GM21447 (cell line): Measurements from ENCODE around the gene PFKFB3.
"Not testable (repeated sequence)": the region's sequence is repeated elsewhere in the genome, so short reads cannot be mapped to it uniquely, and the experiment has no call there.

Source experiments
- ATAC-seq: cut with Tn5 transposase; IDR thresholded peaks from one replicate; pipeline ENCODE4 v1.9.1; 2021; ENCODE audit not compliant: unreplicated experiment

The PFKFB3 gene

DNA sequence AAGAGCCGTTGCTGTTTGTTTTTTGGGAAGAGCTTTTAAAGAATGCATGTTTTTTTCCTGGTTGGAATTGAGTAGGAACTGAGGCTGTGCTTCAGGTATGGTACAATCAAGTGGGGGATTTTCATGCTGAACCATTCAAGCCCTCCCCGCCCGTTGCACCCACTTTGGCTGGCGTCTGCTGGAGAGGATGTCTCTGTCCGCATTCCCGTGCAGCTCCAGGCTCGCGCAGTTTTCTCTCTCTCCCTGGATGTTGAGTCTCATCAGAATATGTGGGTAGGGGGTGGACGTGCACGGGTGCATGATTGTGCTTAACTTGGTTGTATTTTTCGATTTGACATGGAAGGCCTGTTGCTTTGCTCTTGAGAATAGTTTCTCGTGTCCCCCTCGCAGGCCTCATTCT lies 31.6 kb downstream of the PFKFB3 start:
- ATAC-seq: no peak

DNA sequence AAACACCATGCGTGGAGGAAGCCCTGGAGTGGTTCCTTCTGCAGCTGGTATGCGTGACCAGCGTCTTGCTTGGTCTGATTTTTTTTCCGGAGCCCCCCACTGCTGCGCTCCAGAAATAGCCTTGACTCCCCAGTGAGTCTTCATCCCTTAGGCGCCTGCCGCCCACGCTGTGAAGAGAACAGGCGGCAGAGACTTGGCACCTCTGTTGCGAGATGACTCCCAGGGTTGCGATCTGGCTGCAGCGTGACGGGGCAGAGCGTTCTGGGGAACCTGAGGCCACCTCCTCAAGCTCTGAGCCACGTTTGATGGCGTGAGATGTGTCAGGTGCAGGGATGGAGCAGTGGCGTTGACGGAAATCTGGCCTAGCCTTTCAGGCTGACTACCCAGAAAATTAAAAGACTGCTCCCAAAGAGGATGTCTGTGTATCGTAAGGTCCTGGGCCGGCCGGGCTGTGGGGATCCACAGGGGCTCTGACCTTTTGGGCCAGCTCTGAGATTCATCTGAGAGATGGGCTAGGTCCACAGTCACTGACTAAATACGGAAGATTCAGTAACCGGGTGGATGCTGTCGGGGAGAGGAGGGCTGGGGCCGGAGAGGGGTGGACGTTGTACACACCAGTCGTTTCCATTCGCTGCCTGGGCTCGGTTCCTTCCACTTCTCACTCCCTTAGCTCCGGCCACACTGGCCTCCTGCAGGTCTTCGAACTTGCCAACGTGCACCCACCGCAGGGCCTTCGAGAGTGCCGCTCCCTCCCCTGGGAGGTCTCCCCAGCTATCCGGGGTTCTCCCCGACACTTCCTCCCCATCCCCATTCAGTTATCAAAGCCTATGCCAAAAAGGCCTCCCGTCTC lies 33.8 kb downstream of the PFKFB3 start:
- ATAC-seq: no peak

DNA sequence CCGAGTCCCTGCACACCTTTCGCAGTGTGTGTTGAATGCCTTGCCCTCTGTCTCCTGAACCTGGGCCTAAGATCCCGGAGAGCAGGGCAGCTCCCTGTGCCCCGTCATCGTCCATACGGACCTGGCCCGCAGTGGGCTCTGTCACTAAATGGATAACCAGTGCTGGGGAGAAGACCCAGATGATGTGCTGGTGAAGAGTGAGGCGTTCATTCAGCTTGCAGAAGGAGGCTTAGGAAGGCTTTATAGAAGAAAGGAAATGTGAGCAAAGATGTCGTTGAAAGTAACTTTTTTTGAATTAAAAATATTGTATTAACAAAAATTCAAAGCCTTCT lies 34.4 kb downstream of the PFKFB3 start:
- no peak for ATAC-seq

- not testable (repeated sequence) for ATAC-seq
Observed at GRCh38 chr10:6238587-6239212, 36.0 kb downstream of the PFKFB3 start.

DNA sequence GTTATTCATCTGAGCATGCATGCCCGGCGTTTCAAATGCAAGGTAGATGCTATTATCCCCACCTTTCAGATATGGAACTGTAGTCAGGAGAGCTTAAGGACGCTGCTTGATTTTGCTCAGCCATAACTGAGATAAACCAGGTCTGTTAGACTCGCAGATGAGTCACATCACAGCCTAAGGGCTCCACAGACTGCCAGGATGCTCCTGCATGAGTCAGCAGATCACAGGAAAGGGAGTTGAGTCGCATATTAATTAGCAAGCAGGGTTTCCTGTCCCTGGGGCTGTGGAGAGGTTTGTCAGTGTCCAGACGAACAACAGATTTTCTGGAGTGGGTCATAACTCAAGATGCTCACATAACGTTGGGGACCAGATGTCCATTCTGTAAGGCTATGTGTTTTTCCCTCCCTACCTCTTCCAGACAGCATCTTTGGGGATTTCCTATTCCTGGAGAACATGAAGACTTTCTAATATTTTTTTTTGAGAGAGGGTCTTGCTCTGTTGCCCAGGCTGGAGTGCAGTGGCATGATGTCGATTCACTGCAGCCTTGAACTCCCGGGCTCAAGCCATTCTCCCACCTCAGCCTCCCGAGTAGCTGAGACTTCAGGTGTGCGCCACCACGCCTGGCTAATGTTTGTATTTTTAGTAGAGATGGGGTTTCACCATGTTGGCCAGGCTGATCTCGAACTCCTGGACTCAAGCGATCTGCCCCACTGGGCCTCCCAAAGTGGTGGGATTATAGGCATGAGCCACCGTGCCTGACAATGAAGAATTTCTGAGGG lies 36.7 kb downstream of the PFKFB3 start:
- ATAC-seq: no peak

DNA sequence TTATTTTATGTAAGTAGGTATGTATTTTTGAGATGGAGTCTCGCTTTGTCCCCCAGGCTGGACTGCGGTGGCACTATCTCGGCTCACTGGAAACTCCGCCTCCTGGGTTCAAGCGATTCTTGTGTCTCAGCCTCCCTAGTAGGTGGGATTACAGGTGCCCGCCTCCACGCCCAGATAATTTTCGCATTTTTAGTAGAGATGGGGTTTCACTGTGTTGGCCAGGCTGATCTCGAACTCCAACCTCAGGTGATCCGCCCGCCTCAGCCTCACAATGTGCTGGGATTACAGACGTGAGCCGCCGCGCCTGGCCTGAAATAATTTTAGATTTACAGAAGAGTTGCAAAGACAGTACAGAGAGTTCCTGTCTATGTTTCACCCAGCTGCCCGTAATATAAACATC lies 37.5 kb downstream of the PFKFB3 start:
- ATAC-seq: no peak

DNA sequence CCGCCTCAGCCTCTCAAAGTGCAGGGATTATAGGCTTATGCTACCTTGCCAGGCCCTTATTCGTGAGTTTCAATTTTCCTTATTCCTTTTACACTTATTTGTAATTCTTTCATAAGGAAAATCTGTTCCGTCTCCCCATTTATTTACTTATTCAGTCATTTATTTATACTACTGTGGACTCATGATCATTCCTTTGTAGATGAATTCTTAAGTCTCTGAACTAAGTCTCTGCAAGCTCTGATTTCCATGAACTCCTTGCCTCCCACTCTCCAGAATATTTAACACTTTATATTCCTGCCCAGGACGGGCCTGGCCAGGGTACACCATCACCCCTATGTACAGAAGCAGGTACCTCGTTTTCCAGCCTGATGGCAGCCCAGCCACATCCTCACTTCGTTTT lies 39.4 kb downstream of the PFKFB3 start:
- no peak for ATAC-seq

DNA sequence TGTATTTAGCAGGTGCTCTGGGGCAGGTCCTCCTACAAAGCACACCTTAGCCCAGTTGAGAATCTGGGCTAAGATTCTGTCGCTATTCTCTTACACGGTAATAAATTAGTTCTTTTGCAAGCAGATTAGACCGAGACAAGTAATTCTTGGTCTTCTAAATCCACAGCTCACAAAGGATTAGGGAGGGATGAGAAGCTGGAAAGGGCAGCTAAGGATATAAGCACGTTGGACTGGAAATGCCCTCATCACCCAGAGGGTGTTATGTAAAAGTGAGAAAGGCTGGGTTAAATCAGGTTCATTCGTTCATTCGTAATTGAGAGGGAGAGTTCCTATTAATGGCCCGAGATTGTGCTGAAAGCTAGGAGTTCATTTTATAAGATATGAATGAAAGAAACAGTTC lies 41.8 kb downstream of the PFKFB3 start:
- no peak for ATAC-seq

- ATAC-seq: no peak
Observed at GRCh38 chr10:6247041-6247712, 44.4 kb downstream of the PFKFB3 start.

- ATAC-seq: not testable (repeated sequence)
Observed at GRCh38 chr10:6248908-6249307, 46.2 kb downstream of the PFKFB3 start.

- ATAC-seq: no peak
Observed at GRCh38 chr10:6249698-6250097, 47.0 kb downstream of the PFKFB3 start.

GRCh38 chr10:6250745-6251144 lies 48.0 kb downstream of the PFKFB3 start:
- ATAC-seq: no peak

DNA sequence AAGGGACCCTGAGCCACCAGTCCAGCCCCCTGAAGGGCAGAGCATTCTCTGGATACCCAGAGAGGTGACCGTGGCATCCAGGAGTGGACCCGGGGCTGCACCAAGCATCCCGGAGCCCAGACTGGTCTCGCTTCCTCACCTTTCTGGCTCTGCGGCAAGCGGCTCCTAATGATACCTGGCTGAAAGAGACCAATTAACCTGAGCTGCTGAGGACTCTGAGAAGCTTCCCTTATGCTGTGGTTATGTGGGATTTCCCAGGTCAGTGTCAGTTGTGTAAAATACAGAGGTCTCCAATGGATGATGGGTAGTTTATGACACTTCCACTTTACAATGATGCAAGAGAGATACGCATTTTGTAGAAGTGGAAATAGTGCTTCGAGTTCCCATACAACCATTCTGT lies 51.5 kb downstream of the PFKFB3 start:
- no peak for ATAC-seq

GRCh38 chr10:6255548-6256061 lies 52.9 kb downstream of the PFKFB3 start:
- no peak for ATAC-seq

- ATAC-seq: no peak
Observed at GRCh38 chr10:6256439-6256838, 53.7 kb downstream of the PFKFB3 start.

- ATAC-seq: no peak
Observed at GRCh38 chr10:6259153-6259552, 56.4 kb downstream of the PFKFB3 start.

- ATAC-seq: no peak
Observed at GRCh38 chr10:6260843-6261242, 58.1 kb downstream of the PFKFB3 start.

GRCh38 chr10:6267941-6268340 lies 65.2 kb downstream of the PFKFB3 start:
- ATAC-seq: no peak

GRCh38 chr10:6269432-6269831 lies 66.7 kb downstream of the PFKFB3 start:
- no peak for ATAC-seq

GRCh38 chr10:6269953-6270867 lies 67.5 kb downstream of the PFKFB3 start:
- ATAC-seq: peak; percentile 71
